ENCODE results near the gene RBM22.

DNA sequence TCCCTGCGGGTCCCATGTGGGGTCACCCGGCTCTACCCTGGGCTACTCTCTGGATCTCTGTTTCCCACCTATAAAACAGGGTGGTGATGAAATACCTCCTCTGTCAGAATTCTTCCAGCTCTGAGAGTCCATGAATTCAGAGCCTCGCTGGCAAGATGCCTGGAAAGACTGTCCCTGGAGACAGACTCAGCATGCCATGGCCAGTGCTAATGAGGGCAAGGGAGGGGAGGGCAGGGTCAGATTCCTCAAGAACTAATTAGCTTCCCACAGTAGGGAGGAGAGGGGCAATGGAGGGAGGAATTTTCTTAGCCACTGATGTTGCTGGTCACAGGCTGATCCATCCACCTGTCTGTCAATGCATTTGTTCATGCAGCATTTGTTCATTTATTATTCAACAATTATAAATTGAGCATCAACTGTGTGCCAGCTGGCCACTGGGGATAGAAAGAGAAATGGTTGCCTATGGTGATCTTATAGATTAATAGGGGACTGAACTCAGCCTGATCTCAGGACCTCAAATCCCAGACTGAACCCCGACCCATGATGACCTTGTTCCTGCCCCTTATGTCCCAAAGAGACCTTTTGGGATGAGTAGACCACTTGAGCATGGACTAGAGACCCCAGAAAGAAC is 55.7 kb downstream of the RBM22 start:
- TF ChIP-seq, protein P1, sequence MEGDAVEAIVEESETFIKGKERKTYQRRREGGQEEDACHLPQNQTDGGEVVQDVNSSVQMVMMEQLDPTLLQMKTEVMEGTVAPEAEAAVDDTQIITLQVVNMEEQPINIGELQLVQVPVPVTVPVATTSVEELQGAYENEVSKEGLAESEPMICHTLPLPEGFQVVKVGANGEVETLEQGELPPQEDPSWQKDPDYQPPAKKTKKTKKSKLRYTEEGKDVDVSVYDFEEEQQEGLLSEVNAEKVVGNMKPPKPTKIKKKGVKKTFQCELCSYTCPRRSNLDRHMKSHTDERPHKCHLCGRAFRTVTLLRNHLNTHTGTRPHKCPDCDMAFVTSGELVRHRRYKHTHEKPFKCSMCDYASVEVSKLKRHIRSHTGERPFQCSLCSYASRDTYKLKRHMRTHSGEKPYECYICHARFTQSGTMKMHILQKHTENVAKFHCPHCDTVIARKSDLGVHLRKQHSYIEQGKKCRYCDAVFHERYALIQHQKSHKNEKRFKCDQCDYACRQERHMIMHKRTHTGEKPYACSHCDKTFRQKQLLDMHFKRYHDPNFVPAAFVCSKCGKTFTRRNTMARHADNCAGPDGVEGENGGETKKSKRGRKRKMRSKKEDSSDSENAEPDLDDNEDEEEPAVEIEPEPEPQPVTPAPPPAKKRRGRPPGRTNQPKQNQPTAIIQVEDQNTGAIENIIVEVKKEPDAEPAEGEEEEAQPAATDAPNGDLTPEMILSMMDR (conservative IDR thresholded peaks at IDR 0.05; ENCODE audit: low read depth, low read length): no peak
- no peak for TF ChIP-seq EZH2 (IDR thresholded peaks at IDR 0.05; ENCODE audit: borderline replicate concordance, low read depth, low read length, poor library complexity, severe bottlenecking)
